ENCODE measurements around the gene CRYBG2. TPM values are rescaled to one million over a fixed set of nuclear protein-coding genes. Genes with fewer than 3 reads are reported as not detected.
A peak's percentile ranks its signal among the peaks of the same experiment; 100 is the strongest.

The CRYBG2 gene
- total and polyA plus RNA-seq, 2 of the 13 experiments (the other 11 are each of a cell fraction or from before 2014, with no cell fraction given), result 1.3 to 2.9 TPM

GRCh38 chr1:26387447-26387846 lies 33.5 kb upstream of the CRYBG2 start (continued):
- TF ChIP-seq BRF2 (CRISPR knock-in tag; IDR thresholded peaks at IDR 0.05), result 0 out of 2 replicates have a peak, but pooled peaks have one; percentile 59
- no peak for TF ChIP-seq ZNF773 (CRISPR knock-in tag; IDR thresholded peaks at IDR 0.05; ENCODE audit: borderline replicate concordance)
- TF ChIP-seq REPIN1 (CRISPR knock-in tag; IDR thresholded peaks at IDR 0.05; ENCODE audit: borderline replicate concordance, low read depth), result peak; percentile 45; the same call in 1 of the 2 replicates
- peak; percentile 33; the same call in 1 of the 2 replicates for TF ChIP-seq GMEB1 (CRISPR knock-in tag; IDR thresholded peaks at IDR 0.05; ENCODE audit: borderline replicate concordance)
- TF ChIP-seq HNF1A (IDR thresholded peaks at IDR 0.05; ENCODE audit: low read depth), result 0 out of 2 replicates have a peak, but pooled peaks have one; percentile 31
- no peak for TF ChIP-seq HNF1A (CRISPR knock-in tag; IDR thresholded peaks at IDR 0.05; ENCODE audit: borderline replicate concordance)
- no peak for TF ChIP-seq NPAS2 (CRISPR knock-in tag; IDR thresholded peaks at IDR 0.05; ENCODE audit: borderline replicate concordance)
- TF ChIP-seq ZSCAN31 (CRISPR knock-in tag; IDR thresholded peaks at IDR 0.05; ENCODE audit: low read depth), result 0 out of 2 replicates have a peak, but pooled peaks have one; percentile 58
- no peak for TF ChIP-seq HOXA9 (CRISPR knock-in tag; IDR thresholded peaks at IDR 0.05; ENCODE audit: borderline replicate concordance)
- peak; percentile 96 for TF ChIP-seq ARID5B (CRISPR knock-in tag; IDR thresholded peaks at IDR 0.05)
- TF ChIP-seq ZNF816 (CRISPR knock-in tag; IDR thresholded peaks at IDR 0.05; ENCODE audit: borderline replicate concordance), result peak; percentile 55; the same call in 1 of the 2 replicates
- TF ChIP-seq TP53 (CRISPR knock-in tag; conservative IDR thresholded peaks at IDR 0.05), result no peak
- TF ChIP-seq ARHGAP35 (CRISPR knock-in tag; IDR thresholded peaks at IDR 0.05; ENCODE audit: borderline replicate concordance), result no peak
- no peak for TF ChIP-seq ZNF430 (CRISPR knock-in tag; IDR thresholded peaks at IDR 0.05)
- TF ChIP-seq GTF3A (CRISPR knock-in tag; conservative IDR thresholded peaks at IDR 0.05), result no peak
- no peak for TF ChIP-seq PHF8 (CRISPR knock-in tag; IDR thresholded peaks at IDR 0.05)
- peak; percentile 62 for TF ChIP-seq MEF2D (CRISPR knock-in tag; IDR thresholded peaks at IDR 0.05)
- peak; percentile 79 for TF ChIP-seq NR2C2 (CRISPR knock-in tag; IDR thresholded peaks at IDR 0.05; ENCODE audit: borderline replicate concordance)
- TF ChIP-seq ISX (CRISPR knock-in tag; conservative IDR thresholded peaks at IDR 0.05), result no peak
